SK-N-SH treated with all-trans-retinoic acid at 6 μM for 48 hours (cell line): ENCODE data around the gene TUBB6.

Experiments used
- CSDC2 ChIP-seq: fragments of 250-450 bp; sonication (Bioruptor Pico); IDR thresholded peaks from 2 replicates; pipeline ENCODE4 v1.5.0; 2020; ENCODE audit warnings: mild to moderate bottlenecking, moderate library complexity
- ISL1 ChIP-seq: fragments of 250-450 bp; sonication (Bioruptor Pico); IDR thresholded peaks from 2 replicates; pipeline ENCODE4 v2.1.2; 2022; ENCODE audit warnings: mild to moderate bottlenecking, moderate library complexity
- ZFP30 ChIP-seq: fragments of 450-650 bp; formaldehyde crosslinking; IDR thresholded peaks from 2 replicates; pipeline ENCODE4 v1.5.0; 2022; ENCODE audit warnings: mild to moderate bottlenecking, moderate library complexity

DNA sequence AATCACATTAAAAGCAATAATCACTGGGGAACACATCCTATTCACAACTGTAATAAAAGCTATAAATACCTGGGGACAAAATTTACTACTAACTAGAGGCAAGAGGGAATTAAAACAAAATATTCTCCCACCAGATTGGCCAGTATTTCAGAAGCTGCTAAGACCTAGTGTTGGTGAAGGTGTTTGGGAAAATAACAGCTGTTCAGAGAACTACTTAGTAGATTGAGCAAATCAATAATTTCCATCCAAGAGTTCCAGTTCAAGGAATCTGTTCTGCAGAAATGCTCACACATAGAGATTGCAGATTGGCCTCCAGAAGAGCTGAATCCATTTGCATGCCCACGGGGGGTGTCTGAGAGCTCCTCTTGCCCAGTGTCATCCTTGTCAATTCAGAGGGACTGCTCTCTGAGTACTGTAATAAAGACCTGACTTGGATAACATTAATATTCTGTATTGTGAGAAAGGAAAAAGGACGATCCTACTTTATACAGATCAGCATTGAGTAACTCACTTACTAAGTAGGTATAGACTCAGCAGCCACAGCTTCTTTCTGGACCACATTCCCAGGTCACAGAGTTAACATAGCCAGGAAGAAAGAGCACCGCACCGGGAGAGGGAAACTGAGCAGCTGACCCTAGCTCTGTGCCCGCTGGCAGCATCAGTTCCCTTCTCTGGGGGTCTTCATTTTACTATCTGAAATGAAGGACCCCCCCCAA, 5.6 kb downstream of the TUBB6 start:
- TF ChIP-seq ISL1 (CRISPR knock-in tag): no peak
- TF ChIP-seq ZFP30: no peak
- TF ChIP-seq CSDC2: no peak
